ENCODE measurements around the gene FAM72B.

The FAM72B gene

GRCh38 chr1:121184290-121185127 is at the start of gene FAM72B, which contains the start of gene SRGAP2C:
Gene FAM72B (minus strand): TSS chr1:121184340. CDS start chr1:121183489, 851 bp downstream.
Gene SRGAP2C (plus strand): TSS chr1:121184975. CDS start chr1:121187447, 2,472 bp downstream.
- 0 out of 2 replicates have a peak, but pooled peaks have one; percentile 12 for TF ChIP-seq EGR1 (IDR thresholded peaks at IDR 0.05)

GRCh38 chr1:121155671-121156358 is 28.3 kb downstream of the FAM72B start:
- peak; percentile 23; the same call in 1 of the 2 replicates for TF ChIP-seq RAD21 (IDR thresholded peaks at IDR 0.05; ENCODE audit: low read depth)

GRCh38 chr1:121148489-121149190 is 35.5 kb downstream of the FAM72B start:
- 0 out of 2 replicates have a peak, but pooled peaks have one; percentile 14 for TF ChIP-seq RAD21 (IDR thresholded peaks at IDR 0.05; ENCODE audit: low read depth)

All from Ishikawa (cell line).